Common myeloid progenitor, CD34-positive (primary cell): ENCODE data around the gene PTP4A2. TPM values are rescaled to one million over a fixed set of nuclear protein-coding genes. Genes with fewer than 3 reads are reported as not detected.

Experiments used
- CTCF ChIA-PET: fragments of 350-600 bp; sonication (Branson Sonifier 250); formaldehyde crosslinking; loops from one replicate; lab custom pipeline; 2021; ENCODE audit warnings: antibody characterized with exemption; lab: Charles Lee
- POLR2A ChIA-PET: fragments of 350-600 bp; sonication (Branson Sonifier 250); formaldehyde crosslinking; loops from one replicate; lab custom pipeline; 2021; ENCODE audit warnings: antibody characterized with exemption; lab: Charles Lee
- DNase-seq, 3 donors: peaks; one replicate each; pipeline versions ENCODE4 v3.0.0 to v3.0.0-alpha.2; 2013
- H3K27ac ChIP-seq, 2 experiments: 1 replicate in 1 of 2; 2 replicates in 1 of 2; pipeline ENCODE4 v1.7.0; 2013; ENCODE audit warnings: inconsistent platforms in 2 of 2, low read length in 2 of 2, mild to moderate bottlenecking in 2 of 2, low read depth in 1 of 2, moderate library complexity in 1 of 2; ENCODE audit not compliant: severe bottlenecking in 2 of 2, insufficient read depth in 1 of 2, poor library complexity in 1 of 2
- H3K27me3 ChIP-seq, 5 experiments: replicated peaks in 2 of 5; 1 replicate in 3 of 5; 2 replicates in 2 of 5; pipeline versions ENCODE4 v1.6.1 to v1.7.0; 2013; ENCODE audit warnings: low read length in 4 of 5, mild to moderate bottlenecking in 2 of 5, moderate library complexity in 2 of 5, inconsistent platforms in 1 of 5; ENCODE audit not compliant: insufficient read depth in 5 of 5, control insufficient read depth in 4 of 5
- H3K36me3 ChIP-seq, 4 experiments: 1 replicate in 2 of 4; 2 replicates in 2 of 4; pipeline versions ENCODE4 v1.6.1 to v1.7.0; 2013; ENCODE audit warnings: low read length in 3 of 4, control low read depth in 1 of 4, mild to moderate bottlenecking in 1 of 4; ENCODE audit not compliant: control insufficient read depth in 4 of 4, insufficient read depth in 4 of 4
- H3K4me1 ChIP-seq, 4 experiments: 1 replicate in 3 of 4; 2 replicates in 1 of 4; pipeline versions ENCODE4 v1.6.1 to v1.7.1; 2013; ENCODE audit warnings: low read length in 3 of 4, mild to moderate bottlenecking in 3 of 4, control low read depth in 1 of 4, inconsistent platforms in 1 of 4, moderate library complexity in 1 of 4; ENCODE audit not compliant: control insufficient read depth in 4 of 4, insufficient read depth in 4 of 4; ENCODE audit errors: control extremely low read depth in 1 of 4
- H3K4me3 ChIP-seq, 7 experiments: 1 replicate in 4 of 7; 2 replicates in 3 of 7; pipeline versions ENCODE4 v1.5.1 to v1.7.0; 2013; ENCODE audit warnings: mild to moderate bottlenecking in 7 of 7, low read length in 6 of 7, moderate library complexity in 6 of 7, inconsistent platforms in 2 of 7, low read depth in 2 of 7, control low read depth in 1 of 7; ENCODE audit not compliant: insufficient read depth in 4 of 7, control insufficient read depth in 1 of 7; ENCODE audit errors: extremely low read depth in 1 of 7
- H3K9me3 ChIP-seq, 5 experiments: 1 replicate in 4 of 5; 2 replicates in 1 of 5; pipeline versions ENCODE4 v1.6.1 to v1.7.1; 2013; ENCODE audit warnings: low read length in 4 of 5, mild to moderate bottlenecking in 2 of 5, inconsistent platforms in 1 of 5, low read depth in 1 of 5, moderate library complexity in 1 of 5; ENCODE audit not compliant: control insufficient read depth in 4 of 5, insufficient read depth in 2 of 5; ENCODE audit errors: control extremely low read depth in 1 of 5
- WGBS: methylation state at CpG from one replicate; pipeline ENCODE4 v1.1.5; 2013; ENCODE audit not compliant: insufficient coverage; 5-methylcytosine and 5-hydroxymethylcytosine counted together
- polyA plus RNA-seq: library from polyadenylated mRNA; unstranded; fragments of 120-200 nt; gene quantifications from one replicate; pipeline ENCODE4 v1.2.1, GENCODE V29; 2013

The PTP4A2 gene
- 211 TPM for polyA plus RNA-seq

DNA sequence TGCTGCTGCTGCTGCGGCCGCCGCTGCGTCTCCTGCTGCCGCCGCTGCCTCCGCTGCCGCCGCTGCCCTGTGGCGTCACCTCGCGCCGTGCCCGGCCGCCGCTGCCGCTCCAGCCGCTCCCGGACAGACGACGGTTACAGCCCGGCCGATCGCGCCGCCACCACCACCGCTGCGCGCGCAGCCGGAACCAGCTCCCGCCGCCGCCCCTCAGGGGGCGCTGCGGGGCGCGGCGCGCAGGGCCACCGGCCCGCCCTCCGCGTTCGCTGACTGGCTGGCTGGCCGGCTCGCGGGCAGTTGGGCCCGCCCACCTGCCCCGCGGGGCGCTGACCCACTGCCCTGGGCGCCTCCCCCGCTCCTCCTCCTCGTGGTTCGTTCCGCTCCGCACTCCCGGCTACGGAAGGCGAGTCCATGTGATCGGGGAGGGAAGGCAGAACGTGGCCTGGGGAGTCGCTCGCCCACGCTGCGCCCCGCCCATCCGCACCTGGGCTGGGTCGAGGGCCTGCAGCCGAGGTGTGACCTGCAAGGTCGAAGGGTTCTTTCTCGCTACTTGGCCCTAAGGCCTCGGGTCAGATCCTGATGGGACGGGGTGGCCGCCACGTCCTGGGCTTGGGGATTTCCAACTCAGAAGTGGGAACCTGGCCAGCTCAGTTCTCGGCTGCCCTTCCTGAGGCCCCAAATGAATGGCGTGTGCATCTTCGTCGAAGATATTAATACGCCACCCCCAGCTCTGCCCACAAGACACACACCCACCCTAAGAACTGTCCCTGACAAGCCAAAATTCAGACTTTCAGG, at the start of gene PTP4A2:
Gene PTP4A2 (minus strand): TSS at position 185 of the 792 bp plus-strand sequence. CDS start 19,303 bp downstream, outside the sequence.
- peaks cover 0 to 5% (median 0%) of the 10 kb centered on the region in 4 experiments for H3K36me3 ChIP-seq
- under 1% methylated on average over 68 of the region's 82 CpGs for whole genome bisulfite sequencing
- H3K9me3 ChIP-seq, result no peaks in the 10 kb centered on the region
- H3K4me3 ChIP-seq, result peak within 1 kb of the TSS; percentile 67 to 99 (median 86)
- POLR2A ChIA-PET, result interaction anchor here (0.6 to 1.9 kb wide), 7 partner anchors 13 to 112 kb away, joined by 3 to 11 read pairs (median 4); no protein-coding TSS in a partner anchor
- no peaks in the 10 kb centered on the region for H3K27me3 ChIP-seq
- H3K27ac ChIP-seq, result peak within 1 kb of the TSS; percentile 81 to 92
- peak; percentile 88 to 93 (median 91) for DNase-seq
- H3K4me1 ChIP-seq, result peaks cover 29 to 80% (median 60%) of the 10 kb centered on the region in 4 experiments
- CTCF ChIA-PET, result interaction anchor here (0.6 to 16.9 kb wide), 13 partner anchors 11 to 276 kb away, joined by 3 to 444 read pairs (median 4); no protein-coding TSS in a partner anchor

DNA sequence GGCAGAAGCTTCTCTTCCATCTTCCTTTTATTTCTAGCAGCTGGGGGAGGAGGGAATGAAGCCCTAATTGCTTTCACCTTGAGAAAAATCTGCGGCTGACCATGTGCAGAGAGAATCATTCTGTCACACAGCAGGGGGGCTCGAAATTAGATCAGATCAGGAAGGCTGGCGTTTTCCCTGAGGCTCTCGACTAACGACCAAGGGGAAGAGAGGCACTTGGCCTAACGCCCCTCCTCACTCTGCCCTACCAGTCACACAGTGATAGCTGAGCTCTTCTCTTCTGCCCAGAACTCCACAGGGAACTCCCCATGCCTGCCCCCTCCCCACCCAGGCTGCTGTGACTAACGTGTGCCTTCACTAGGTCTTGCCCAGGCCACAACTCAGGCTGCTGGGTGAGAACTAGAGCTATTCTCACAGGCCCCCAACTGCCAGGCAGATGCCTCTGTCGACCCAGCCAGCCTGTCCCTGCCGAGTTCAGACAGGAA, 49.0 kb upstream of the PTP4A2 start:
- ChIA-PET POLR2A (interaction anchor here (0.7 kb wide), 1 partner anchor 283 kb away, joined by 3 read pairs; no protein-coding TSS in a partner anchor), CTCF (interaction anchor here (0.9 to 1.5 kb wide), 3 partner anchors 9 to 23 kb away, joined by 3 to 5 read pairs (median 4); no protein-coding TSS in a partner anchor)
- DNase-seq, result no peak
- no peak overlapping the region for H3K4me3 ChIP-seq
- H3K27me3 ChIP-seq, result peaks cover 0 to 2% (median 0%) of the 10 kb centered on the region in 5 experiments
- WGBS, result 83% methylated on average over 8 of the region's 9 CpGs
- H3K36me3 ChIP-seq, result no peaks in the 10 kb centered on the region
- peaks cover 1 to 17% (median 14%) of the 10 kb centered on the region in 4 experiments for H3K4me1 ChIP-seq
- no peak overlapping the region for H3K27ac ChIP-seq
- H3K9me3 ChIP-seq, result no peaks in the 10 kb centered on the region

DNA sequence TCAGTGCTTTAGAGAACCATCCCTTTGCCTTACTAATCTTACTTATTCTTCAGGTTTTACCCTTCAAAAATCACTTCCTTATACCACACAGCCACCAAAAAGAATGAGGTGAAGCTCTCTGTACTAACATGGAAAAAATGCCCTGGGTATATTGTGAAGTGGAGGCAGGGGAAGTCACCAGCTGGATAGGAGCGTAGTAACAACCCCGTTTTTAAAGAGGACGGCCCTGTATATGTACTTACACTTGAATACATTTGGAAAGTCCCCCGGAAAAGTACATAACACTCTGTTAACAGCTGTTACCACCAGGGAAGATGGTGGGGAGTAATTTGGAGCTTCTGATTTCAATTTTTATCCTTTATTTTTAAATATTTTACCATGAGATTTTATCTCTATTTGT, 47.3 kb upstream of the PTP4A2 start:
- no peaks in the 10 kb centered on the region for H3K9me3 ChIP-seq
- no peaks in the 10 kb centered on the region for H3K36me3 ChIP-seq
- H3K27me3 ChIP-seq, result peaks cover 0 to 2% (median 0%) of the 10 kb centered on the region in 5 experiments
- peak in 2 of 3 donors; percentile 74 to 77 for DNase-seq
- H3K4me1 ChIP-seq, result peaks cover 3 to 32% (median 26%) of the 10 kb centered on the region in 4 experiments
- 30% methylated on average over 2 of the region's 4 CpGs for WGBS
- POLR2A ChIA-PET, result no interaction called here
- H3K27ac ChIP-seq, result peak overlapping the region in 1 of 2 experiments; percentile 37
- CTCF ChIA-PET, result interaction anchor here (0.5 to 1.6 kb wide), 11 partner anchors 8 to 196 kb away, joined by 3 to 5 read pairs (median 3); no protein-coding TSS in a partner anchor
- peak overlapping the region in 1 of 7 experiments; percentile 45 for H3K4me3 ChIP-seq

DNA sequence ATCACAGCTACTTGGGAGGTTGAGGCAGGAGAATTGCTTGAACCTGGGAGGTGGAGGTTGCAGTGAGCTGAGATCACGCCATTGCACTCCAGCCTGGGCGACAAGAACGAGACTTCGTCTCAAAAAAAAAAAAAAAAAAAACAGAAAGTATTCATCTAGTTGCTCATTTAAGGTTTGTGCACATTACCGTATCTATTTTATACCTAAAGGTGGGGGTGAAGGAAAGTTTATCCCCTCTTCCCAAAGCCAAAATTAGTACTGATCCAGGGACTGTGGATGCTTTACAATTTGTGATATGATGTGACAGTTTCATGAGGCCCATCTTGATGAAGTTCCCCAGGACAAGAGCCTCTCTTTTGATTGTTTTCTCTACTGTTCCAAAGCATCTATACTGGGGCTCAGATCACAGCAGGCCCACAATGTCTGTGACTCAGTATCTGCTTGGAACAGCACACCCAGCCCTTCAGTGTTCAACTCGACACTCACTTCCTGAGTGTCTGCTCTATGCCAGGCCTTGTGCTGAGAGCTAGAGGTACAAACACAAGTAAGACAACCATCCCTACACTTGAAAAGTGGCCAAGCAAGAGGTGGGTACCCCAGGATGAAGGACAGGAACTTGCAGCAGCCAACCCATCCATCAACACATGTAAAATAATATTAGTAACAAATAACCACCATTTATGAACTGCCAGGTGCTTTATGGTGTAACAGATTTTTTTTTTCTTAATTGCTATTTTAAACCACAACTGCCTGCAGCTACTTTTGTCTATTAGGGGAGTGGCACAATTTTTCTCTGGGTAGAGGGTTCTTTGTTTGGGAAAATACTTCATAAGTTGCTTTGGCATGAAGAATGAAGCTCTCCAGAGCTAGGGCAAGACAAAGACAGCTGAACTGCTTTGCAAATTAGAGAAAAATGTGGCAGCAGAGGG, 46.5 kb upstream of the PTP4A2 start:
- peak overlapping the region in 1 of 2 experiments; percentile 37 for H3K27ac ChIP-seq

DNA sequence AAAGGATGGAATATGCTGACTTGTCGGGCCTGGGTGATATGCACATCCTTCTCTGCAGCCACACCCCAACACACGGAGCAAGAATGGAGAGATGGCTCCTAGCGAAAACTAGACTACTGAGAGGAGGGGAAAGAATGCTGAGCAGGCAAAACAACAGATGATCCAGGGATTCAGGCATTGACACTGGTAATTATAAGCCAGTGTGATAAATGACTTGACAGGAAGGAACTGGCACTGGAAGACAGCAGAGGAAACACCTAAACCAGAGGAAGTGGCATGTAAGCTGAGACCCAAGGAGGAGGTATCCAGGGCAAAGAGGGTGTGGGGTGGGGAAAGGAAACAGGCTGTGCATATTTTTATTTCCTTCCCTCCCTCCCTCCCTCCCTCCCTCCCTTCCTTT, 43.8 kb upstream of the PTP4A2 start:
- DNase-seq, result peak; percentile 36 to 80 (median 71)
- Histone ChIP-seq H3K27ac (no peak overlapping the region), H3K4me1 (peaks cover 3 to 32% (median 26%) of the 10 kb centered on the region in 4 experiments), H3K36me3 (no peaks in the 10 kb centered on the region), H3K9me3 (no peaks in the 10 kb centered on the region), H3K27me3 (no peaks in the 10 kb centered on the region), H3K4me3 (peak overlapping the region in 3 of 7 experiments; percentile 7 to 23 (median 21))
- WGBS, result no CpG with 5 or more reads among the region's 3 CpGs
- ChIA-PET CTCF (interaction anchor here (1.0 to 1.9 kb wide), 2 partner anchors 42 to 76 kb away, joined by 3 to 4 read pairs; no protein-coding TSS in a partner anchor), POLR2A (no interaction called here)

More for the DNA sequence above, 46.5 kb upstream of the PTP4A2 start:
- Histone ChIP-seq H3K4me1 (peaks cover 3 to 32% (median 26%) of the 10 kb centered on the region in 4 experiments), H3K9me3 (no peaks in the 10 kb centered on the region), H3K36me3 (no peaks in the 10 kb centered on the region), H3K4me3 (peak overlapping the region in 2 of 7 experiments; percentile 6 to 45), H3K27me3 (peaks cover 0 to under 1% (median 0%) of the 10 kb centered on the region in 5 experiments)
- WGBS, result 50% methylated on average over 2 of the region's 6 CpGs
- peak in 2 of 3 donors; percentile 25 to 46 for DNase-seq
- ChIA-PET POLR2A (interaction anchor here (0.6 kb wide), 2 partner anchors 113 to 116 kb away, joined by 3 read pairs; no protein-coding TSS in a partner anchor), CTCF (interaction anchor here (0.8 to 1.6 kb wide), 10 partner anchors 8 to 196 kb away, joined by 3 to 5 read pairs (median 3); no protein-coding TSS in a partner anchor)

DNA sequence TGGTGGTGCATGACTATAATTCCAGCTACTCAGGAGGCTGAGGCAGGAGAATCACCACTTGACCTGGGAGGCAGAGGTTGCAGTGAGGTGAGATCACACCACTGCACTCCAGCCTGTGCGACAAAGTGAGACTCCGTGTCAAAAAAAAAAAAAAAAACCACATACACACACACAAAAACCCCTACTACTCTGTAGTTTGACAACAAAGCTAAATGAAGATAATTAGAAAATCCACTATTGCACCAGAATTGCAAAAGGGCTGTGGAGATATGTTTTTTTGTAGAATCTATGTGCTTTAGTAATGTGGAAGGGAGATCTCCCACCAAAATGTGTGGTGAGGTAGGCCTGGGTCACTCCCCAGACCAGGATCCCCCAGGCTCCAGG, 43.3 kb upstream of the PTP4A2 start:
- no peak for DNase-seq
- Histone ChIP-seq H3K4me1 (peaks cover 3 to 32% (median 26%) of the 10 kb centered on the region in 4 experiments), H3K4me3 (peak overlapping the region in 3 of 7 experiments; percentile 7 to 23 (median 21)), H3K36me3 (no peaks in the 10 kb centered on the region), H3K27ac (no peak overlapping the region), H3K27me3 (no peaks in the 10 kb centered on the region), H3K9me3 (no peaks in the 10 kb centered on the region)
- POLR2A ChIA-PET, result interaction anchor here (0.6 kb wide), 1 partner anchor 8 kb away, joined by 3 read pairs; no protein-coding TSS in a partner anchor
- no CpG with 5 or more reads among the region's 2 CpGs for WGBS
- CTCF ChIA-PET, result interaction anchor here (1.2 kb wide), 1 partner anchor 19 kb away, joined by 3 read pairs; no protein-coding TSS in a partner anchor
